Measurements from ENCODE around the gene FAIM.
"Not testable (repeated sequence)": the region's sequence is repeated elsewhere in the genome, so short reads cannot be mapped to it uniquely, and the experiment has no call there.

The FAIM gene

GRCh38 chr3:138608322-138609135 is at the start of gene FAIM:
FAIM (plus strand) TSS chr3:138608771; CDS start chr3:138619727, 10,956 bp downstream.
- H3K27ac ChIP-seq: peak within 1 kb of the TSS; percentile 99
- TF ChIP-seq ZFX (IDR thresholded peaks at IDR 0.05) (peak; percentile 100), CTCF (conservative IDR thresholded peaks at IDR 0.05) (no peak)

GRCh38 chr3:138559134-138559533 is 49.4 kb upstream of the FAIM start:
- TF ChIP-seq CTCF (conservative IDR thresholded peaks at IDR 0.05) (no peak), ZFX (IDR thresholded peaks at IDR 0.05) (no peak)
- no peak overlapping the region for H3K27ac ChIP-seq

GRCh38 chr3:138560501-138560900 is 48.1 kb upstream of the FAIM start:
- TF ChIP-seq ZFX (IDR thresholded peaks at IDR 0.05) (no peak), CTCF (conservative IDR thresholded peaks at IDR 0.05) (no peak)
- no peak overlapping the region for H3K27ac ChIP-seq

- H3K27ac ChIP-seq: not testable (repeated sequence)
These were observed 45.7 kb upstream of the FAIM start for GRCh38 chr3:138562902-138563301.

GRCh38 chr3:138566293-138566692 is 42.3 kb upstream of the FAIM start:
- H3K27ac ChIP-seq: not testable (repeated sequence)

GRCh38 chr3:138567403-138567802 is 41.2 kb upstream of the FAIM start:
- H3K27ac ChIP-seq: no peak overlapping the region
- TF ChIP-seq ZFX (IDR thresholded peaks at IDR 0.05) (no peak), CTCF (conservative IDR thresholded peaks at IDR 0.05) (peak; percentile 53)

GRCh38 chr3:138569090-138569489 is 39.5 kb upstream of the FAIM start:
- TF ChIP-seq CTCF (conservative IDR thresholded peaks at IDR 0.05) (no peak), ZFX (IDR thresholded peaks at IDR 0.05) (no peak)
- H3K27ac ChIP-seq: no peak overlapping the region

- not testable (repeated sequence) for H3K27ac ChIP-seq
These were observed 38.9 kb upstream of the FAIM start for GRCh38 chr3:138569624-138570023.

- H3K27ac ChIP-seq: no peak overlapping the region
- no peak for TF ChIP-seq ZFX (IDR thresholded peaks at IDR 0.05)
- no peak for TF ChIP-seq CTCF (conservative IDR thresholded peaks at IDR 0.05)
These were observed 35.4 kb upstream of the FAIM start for GRCh38 chr3:138573138-138573537.

Data from C4-2B (cell line).